ENCODE data around the gene MAP1LC3C. TPM values are rescaled to one million over a fixed set of nuclear protein-coding genes. Genes with fewer than 3 reads are reported as not detected.
A peak's percentile ranks its signal among the peaks of the same experiment; 100 is the strongest.

The MAP1LC3C gene
- total RNA-seq, 1 donor from 2014 or later: 10.9 TPM

GRCh38 chr1:242002510-242002909, 3.6 kb upstream of the MAP1LC3C start:
- Histone ChIP-seq H3K4me3 (no peak overlapping the region), H3K27me3 (ENCODE audit: low read depth) (no peaks in the 10 kb centered on the region), H3K4me1 (peaks cover 16% of the 10 kb centered on the region), H3K36me3 (no peaks in the 10 kb centered on the region), H3K27ac (no peak overlapping the region), H3K9me3 (no peaks in the 10 kb centered on the region)
- no peak for ATAC-seq
- DNase-seq: no peak
- TF ChIP-seq CTCF (IDR thresholded peaks at IDR 0.05): no peak
- intact Hi-C loops (cut with DNase I): no loop called here

DNA sequence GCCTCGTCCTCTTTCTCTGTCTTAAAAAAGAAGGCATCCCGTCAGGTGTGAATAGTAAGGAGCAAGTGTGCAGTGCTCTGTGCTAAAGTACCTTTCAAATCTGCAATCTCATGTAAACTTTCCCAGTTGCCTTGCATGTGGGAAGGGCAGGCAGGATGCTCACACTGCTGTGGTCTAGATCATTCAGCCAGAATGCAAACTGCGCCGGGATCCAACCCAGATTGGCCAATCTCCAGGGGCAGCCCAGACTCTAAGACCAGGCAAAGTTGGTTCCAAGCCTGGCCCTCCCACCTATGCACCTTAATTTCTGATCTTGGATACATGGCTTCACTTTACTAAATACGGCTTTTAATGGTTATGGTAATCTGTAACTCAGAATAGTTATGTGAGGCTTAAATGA, 3.2 kb upstream of the MAP1LC3C start:
- no peaks in the 10 kb centered on the region for H3K9me3 ChIP-seq
- no peaks in the 10 kb centered on the region for H3K27me3 ChIP-seq (ENCODE audit: low read depth)
- intact Hi-C loops (cut with DNase I): no loop called here
- ATAC-seq (no peak), DNase-seq (no peak)
- TF ChIP-seq CTCF (IDR thresholded peaks at IDR 0.05): no peak
- no peaks in the 10 kb centered on the region for H3K36me3 ChIP-seq
- H3K27ac ChIP-seq: no peak overlapping the region
- no peak overlapping the region for H3K4me3 ChIP-seq
- peaks cover 16% of the 10 kb centered on the region for H3K4me1 ChIP-seq

DNA sequence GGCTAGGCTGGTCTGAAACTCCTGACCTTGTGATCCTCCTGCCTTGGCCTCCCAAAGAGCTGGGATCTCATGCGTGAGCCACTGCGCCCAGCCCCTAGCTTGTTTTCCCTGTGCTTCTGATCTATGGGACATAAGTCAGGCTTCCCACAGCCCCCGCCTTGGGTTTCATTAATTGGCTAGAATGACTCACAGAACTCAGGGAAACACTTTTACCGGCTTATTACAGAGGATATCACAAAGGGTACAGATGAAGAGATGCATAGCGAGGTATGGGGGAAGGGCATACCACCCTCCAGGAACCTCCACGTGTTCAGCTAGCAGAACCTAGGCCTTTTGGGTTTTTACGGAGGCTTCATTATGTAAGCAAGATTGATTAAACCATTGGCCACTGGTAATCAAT, 1.5 kb upstream of the MAP1LC3C start:
- DNase-seq (no peak), ATAC-seq (no peak)
- H3K4me1 ChIP-seq: peaks cover 16% of the 10 kb centered on the region
- H3K27me3 ChIP-seq (ENCODE audit: low read depth): no peaks in the 10 kb centered on the region
- no peak overlapping the region for H3K27ac ChIP-seq
- H3K9me3 ChIP-seq: no peaks in the 10 kb centered on the region
- TF ChIP-seq CTCF (IDR thresholded peaks at IDR 0.05): no peak
- intact Hi-C loops (cut with DNase I): no loop called here
- H3K4me3 ChIP-seq: no peak overlapping the region
- H3K36me3 ChIP-seq: no peaks in the 10 kb centered on the region

GRCh38 chr1:241998412-241998921, 431 bp downstream of the MAP1LC3C start:
- Histone ChIP-seq H3K36me3 (no peaks in the 10 kb centered on the region), H3K27me3 (ENCODE audit: low read depth) (no peaks in the 10 kb centered on the region), H3K27ac (peak overlapping the region; percentile 59), H3K4me3 (peak overlapping the region; percentile 44), H3K4me1 (peaks cover 16% of the 10 kb centered on the region), H3K9me3 (no peaks in the 10 kb centered on the region)
- peak; percentile 75 for DNase-seq
- TF ChIP-seq CTCF (IDR thresholded peaks at IDR 0.05): peak; percentile 61
- ATAC-seq: peak; percentile 83 to 89
- intact Hi-C loops (cut with DNase I): no loop called here

DNA sequence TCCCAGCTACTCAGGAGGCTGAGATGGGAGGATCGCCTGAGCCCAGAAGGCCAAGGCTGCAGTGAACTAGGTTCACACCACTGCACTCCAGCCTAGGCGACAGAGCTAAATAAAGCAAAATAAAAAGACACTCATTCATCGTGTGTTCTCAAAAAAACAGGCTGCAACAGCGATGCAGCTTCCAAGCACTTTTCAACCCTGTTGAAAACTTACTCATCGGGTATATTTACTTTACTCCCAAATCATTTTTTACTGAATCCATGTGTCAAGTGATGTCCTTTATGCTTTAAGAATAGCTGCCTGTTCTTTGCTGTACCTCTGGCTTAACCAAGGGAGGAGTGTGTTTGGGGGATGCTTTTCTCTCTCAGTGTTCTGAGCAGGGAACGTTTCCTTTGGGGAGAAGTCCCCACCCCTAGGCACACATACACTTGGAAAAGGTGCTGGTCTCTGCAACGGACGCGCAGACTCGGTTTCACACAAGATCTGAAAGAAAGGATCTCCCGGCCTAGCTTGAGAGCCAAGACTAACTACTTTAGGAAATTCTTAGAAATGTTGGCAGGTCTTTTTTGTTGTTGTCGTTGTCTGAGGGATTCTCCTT, 1.4 kb downstream of the MAP1LC3C start:
- no peak for TF ChIP-seq CTCF (IDR thresholded peaks at IDR 0.05)
- intact Hi-C loops (cut with DNase I): no loop called here
- no peak for ATAC-seq
- Histone ChIP-seq H3K9me3 (no peaks in the 10 kb centered on the region), H3K27me3 (ENCODE audit: low read depth) (no peaks in the 10 kb centered on the region), H3K4me3 (no peak overlapping the region), H3K4me1 (peaks cover 16% of the 10 kb centered on the region), H3K36me3 (no peaks in the 10 kb centered on the region), H3K27ac (no peak overlapping the region)
- DNase-seq: no peak

Data from lower lobe of right lung (tissue), 2 donors.